Left ventricle myocardium inferior (tissue), 1 donor: ENCODE results near the gene KCNQ2. TPM values are rescaled to one million over a fixed set of nuclear protein-coding genes. Genes with fewer than 3 reads are reported as not detected.
"Not testable (repeated sequence)": the region's sequence is repeated elsewhere in the genome, so short reads cannot be mapped to it uniquely, and the experiment has no call there.

Source experiments
- DNase-seq: peaks from one replicate; pipeline ENCODE4 v3.0.0-alpha.2; 2020
- H3K27ac ChIP-seq: fragments of 200-600 bp; replicated peaks from 2 replicates; pipeline ENCODE4 v1.8.0; 2021
- H3K27me3 ChIP-seq: fragments of 200-600 bp; 2 replicates; pipeline ENCODE4 v1.8.0; 2021; ENCODE audit warnings: low read depth
- H3K36me3 ChIP-seq: fragments of 200-600 bp; 2 replicates; pipeline ENCODE4 v1.8.0; 2021
- H3K4me1 ChIP-seq: fragments of 200-600 bp; 2 replicates; pipeline ENCODE4 v1.8.0; 2021
- H3K4me3 ChIP-seq: fragments of 200-600 bp; 2 replicates; pipeline ENCODE4 v1.8.0; 2021; ENCODE audit warnings: mild to moderate bottlenecking, moderate library complexity
- H3K9me3 ChIP-seq: fragments of 200-600 bp; replicated peaks from 2 replicates; pipeline ENCODE4 v1.8.0; 2021
- intact Hi-C: fragments of 100-400 bp; cut with micrococcal nuclease; formaldehyde crosslinking; loops from one replicate; pipeline ENCODE4 v1.11.0; 2022
- total RNA-seq: library from RNA; stranded (reverse); fragmentation: NEBNext Ultra II Directional; extraction: Animal tissue kit (Norgen Biotek cat#: 25700); gene quantifications from one replicate; pipeline ENCODE4 v1.2.1, GENCODE V29; 2021
- TF ChIP-seq, protein P1 (sequence below): fragments of 200-600 bp; IDR thresholded peaks from 2 replicates; pipeline ENCODE4 v1.8.0; 2021; ENCODE audit warnings: antibody characterized with exemption, mild to moderate bottlenecking, borderline replicate concordance
- donor health status: DM: no; HTN: yes; CAD: no; lungs with severe emphysema.

Gene KCNQ2
- total RNA-seq, 1 donor from 2014 or later: 2.3 TPM

DNA sequence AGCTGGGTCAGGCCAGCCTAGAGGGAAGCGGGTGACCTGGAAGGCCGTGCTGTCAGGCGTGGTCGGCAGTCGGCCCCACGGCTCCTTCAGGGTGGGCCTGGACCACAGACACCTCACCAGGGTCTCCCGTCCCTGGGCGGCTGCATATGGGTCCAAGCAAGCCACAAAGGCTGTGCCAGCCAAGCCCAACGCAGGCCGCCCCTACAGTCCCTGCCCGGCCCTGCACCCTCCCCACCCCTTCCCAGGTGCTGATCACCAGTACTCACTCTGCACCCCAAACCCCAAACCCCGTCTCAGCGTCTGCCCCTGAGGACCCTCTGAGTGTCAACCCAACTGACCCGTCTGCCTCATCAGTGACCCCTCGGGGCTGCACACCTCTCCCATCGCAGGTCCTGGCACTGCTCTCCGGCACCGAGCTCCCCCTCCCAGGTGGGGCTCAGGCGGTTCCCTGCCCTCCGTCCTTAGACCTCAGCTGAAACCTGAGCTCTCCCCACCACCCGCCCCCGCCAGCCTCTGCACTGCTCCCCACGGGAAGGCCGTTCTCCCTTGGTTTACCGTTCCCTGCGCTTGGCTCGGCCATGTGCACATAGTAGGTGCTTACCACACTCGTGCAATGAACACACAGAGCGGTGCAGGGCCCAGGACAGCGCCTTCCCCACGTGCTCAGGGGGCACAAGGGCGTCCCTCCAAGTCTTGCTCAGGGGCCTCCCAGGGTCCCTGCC, 46.7 kb upstream of the KCNQ2 start:
- peak overlapping the region; percentile 91 for H3K4me3 ChIP-seq
- DNase-seq: no peak
- peaks cover 15% of the 10 kb centered on the region for H3K36me3 ChIP-seq
- intact Hi-C loops: no loop called here
- H3K9me3 ChIP-seq: no peaks in the 10 kb centered on the region
- TF ChIP-seq, protein P1, sequence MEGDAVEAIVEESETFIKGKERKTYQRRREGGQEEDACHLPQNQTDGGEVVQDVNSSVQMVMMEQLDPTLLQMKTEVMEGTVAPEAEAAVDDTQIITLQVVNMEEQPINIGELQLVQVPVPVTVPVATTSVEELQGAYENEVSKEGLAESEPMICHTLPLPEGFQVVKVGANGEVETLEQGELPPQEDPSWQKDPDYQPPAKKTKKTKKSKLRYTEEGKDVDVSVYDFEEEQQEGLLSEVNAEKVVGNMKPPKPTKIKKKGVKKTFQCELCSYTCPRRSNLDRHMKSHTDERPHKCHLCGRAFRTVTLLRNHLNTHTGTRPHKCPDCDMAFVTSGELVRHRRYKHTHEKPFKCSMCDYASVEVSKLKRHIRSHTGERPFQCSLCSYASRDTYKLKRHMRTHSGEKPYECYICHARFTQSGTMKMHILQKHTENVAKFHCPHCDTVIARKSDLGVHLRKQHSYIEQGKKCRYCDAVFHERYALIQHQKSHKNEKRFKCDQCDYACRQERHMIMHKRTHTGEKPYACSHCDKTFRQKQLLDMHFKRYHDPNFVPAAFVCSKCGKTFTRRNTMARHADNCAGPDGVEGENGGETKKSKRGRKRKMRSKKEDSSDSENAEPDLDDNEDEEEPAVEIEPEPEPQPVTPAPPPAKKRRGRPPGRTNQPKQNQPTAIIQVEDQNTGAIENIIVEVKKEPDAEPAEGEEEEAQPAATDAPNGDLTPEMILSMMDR: no peak
- peaks cover 46% of the 10 kb centered on the region for H3K4me1 ChIP-seq
- no peaks in the 10 kb centered on the region for H3K27me3 ChIP-seq
- peak overlapping the region; percentile 97 for H3K27ac ChIP-seq

DNA sequence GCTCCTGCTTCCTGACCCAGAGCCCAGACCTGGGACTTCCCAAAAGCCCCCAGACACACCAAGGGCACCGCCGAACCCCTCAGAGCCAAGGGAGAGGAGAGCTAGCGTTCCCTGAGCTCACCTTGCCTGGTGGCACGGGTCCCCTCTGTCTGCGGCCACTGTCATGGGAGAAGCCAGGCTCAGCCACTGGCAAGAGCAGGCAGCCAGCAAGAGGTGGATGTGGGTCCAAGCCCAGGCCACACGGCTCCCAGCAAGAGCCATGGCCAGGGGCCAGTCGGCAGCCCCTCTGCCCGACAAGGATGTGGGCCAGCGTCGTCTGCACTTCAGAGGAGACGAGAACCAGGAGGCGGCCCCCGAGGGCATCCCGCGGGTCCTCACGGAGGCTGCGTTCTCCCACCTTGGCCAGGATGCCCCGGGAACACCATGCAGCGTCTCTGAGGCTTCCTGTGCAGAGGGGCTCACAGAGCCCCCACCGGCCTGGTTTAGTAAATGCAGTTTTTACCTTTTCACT, 46.0 kb upstream of the KCNQ2 start:
- intact Hi-C loops: no loop called here
- H3K27ac ChIP-seq: no peak overlapping the region
- TF ChIP-seq, protein P1: no peak
- H3K4me3 ChIP-seq: no peak overlapping the region
- H3K4me1 ChIP-seq: peaks cover 46% of the 10 kb centered on the region
- DNase-seq: no peak
- H3K9me3 ChIP-seq: no peaks in the 10 kb centered on the region
- H3K36me3 ChIP-seq: peaks cover 13% of the 10 kb centered on the region
- H3K27me3 ChIP-seq: no peaks in the 10 kb centered on the region

DNA sequence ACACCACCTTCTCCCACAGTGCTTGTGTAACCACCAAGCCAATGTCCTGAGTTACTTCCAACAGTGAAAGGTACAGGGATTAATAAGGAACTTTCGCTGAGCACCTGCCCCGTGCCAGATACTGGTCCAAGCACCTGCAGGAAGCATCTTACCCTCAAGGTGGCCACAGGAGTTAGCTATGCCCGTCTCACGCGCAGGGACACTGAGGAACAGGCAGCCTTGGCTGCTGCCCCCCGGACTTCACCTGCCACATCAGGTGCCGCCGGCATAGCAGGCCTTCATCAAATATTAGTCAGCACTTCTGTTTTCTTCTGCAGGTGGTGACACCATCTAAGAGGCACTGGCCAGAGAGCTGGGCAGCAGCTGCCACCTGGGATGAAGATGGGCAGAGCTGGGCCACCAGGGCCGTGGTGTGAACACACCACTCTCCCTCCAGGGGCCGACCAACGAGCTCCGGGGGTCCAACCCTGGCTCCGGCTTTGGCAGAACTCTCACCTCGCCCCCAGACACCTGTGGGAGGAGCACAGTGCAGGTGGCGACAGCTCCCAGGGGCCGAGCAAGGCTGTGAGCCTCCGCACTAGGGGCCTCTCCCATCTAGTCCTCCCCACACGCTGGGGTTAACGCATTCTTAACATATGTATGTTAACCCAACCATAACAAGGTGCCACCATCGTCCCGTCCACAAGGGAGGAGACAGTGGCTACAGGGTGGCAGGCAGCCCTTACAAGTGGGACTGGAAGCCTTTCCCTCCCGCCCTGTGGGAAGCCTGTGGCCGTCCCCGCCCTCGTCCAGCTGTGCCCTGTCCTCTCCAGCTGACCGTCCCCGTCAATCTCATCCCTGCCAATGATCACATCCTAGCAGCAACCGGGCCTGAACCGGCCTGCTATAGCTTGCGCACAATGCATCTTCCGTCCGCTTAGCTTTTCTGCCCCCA, 45.2 kb upstream of the KCNQ2 start:
- no peak overlapping the region for H3K27ac ChIP-seq
- no peaks in the 10 kb centered on the region for H3K27me3 ChIP-seq
- no peak overlapping the region for H3K4me3 ChIP-seq
- H3K36me3 ChIP-seq: peaks cover 7% of the 10 kb centered on the region
- intact Hi-C loops: no loop called here
- TF ChIP-seq, protein P1: no peak
- H3K4me1 ChIP-seq: peaks cover 38% of the 10 kb centered on the region
- no peaks in the 10 kb centered on the region for H3K9me3 ChIP-seq
- no peak for DNase-seq

DNA sequence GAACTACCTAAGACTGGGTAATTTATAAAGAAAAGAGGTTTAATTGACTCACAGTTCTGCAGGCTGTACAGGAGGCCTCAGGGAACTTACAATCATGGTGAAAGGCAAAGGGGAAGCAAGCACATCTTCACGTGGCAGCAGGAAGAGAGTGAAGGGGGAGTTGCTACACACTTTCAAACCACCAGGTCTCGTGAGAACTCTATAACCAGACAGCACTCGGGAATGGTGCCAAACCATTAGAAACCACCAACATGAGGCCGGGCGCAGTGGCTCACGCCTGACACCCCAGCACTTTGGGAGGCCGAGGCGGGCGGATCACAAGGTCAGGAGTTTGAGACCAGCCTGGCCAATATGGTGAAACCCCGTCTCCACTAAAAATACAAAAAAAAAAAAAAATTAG, 42.1 kb upstream of the KCNQ2 start:
- H3K4me3 ChIP-seq, DNase-seq, H3K27ac ChIP-seq, intact Hi-C loops, H3K36me3 ChIP-seq, H3K9me3 ChIP-seq, H3K27me3 ChIP-seq: not testable (repeated sequence)
- H3K4me1 ChIP-seq: peaks cover 14% of the 10 kb centered on the region

DNA sequence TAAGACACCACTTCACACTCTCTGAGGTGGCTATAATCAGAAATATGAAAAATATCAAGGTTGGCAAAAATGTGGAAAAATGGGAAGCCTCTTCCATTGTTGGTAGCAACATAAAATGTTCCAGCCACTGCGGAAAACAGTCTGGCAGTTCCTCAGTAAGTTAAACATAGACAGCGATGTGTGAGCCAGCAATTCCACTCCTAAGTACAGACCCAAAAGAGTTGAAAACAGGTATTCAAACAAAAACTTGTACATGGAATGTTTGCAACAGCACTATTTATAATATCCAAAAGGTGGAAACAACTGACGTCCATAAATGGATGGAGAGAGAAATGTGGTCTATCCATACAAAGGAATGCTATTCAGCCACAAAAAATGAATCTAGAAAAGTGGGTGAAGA, 40.8 kb upstream of the KCNQ2 start:
- Histone ChIP-seq H3K4me1 (peaks cover 10% of the 10 kb centered on the region), H3K9me3 (no peaks in the 10 kb centered on the region), H3K27ac (no peak overlapping the region), H3K27me3 (peaks cover 3% of the 10 kb centered on the region), H3K4me3 (no peak overlapping the region), H3K36me3 (no peaks in the 10 kb centered on the region)
- no peak for DNase-seq
- TF ChIP-seq, protein P1: no peak
- intact Hi-C loops: no loop called here
